ENCODE measurements around the gene ARGLU1.

ARGLU1 gene

DNA sequence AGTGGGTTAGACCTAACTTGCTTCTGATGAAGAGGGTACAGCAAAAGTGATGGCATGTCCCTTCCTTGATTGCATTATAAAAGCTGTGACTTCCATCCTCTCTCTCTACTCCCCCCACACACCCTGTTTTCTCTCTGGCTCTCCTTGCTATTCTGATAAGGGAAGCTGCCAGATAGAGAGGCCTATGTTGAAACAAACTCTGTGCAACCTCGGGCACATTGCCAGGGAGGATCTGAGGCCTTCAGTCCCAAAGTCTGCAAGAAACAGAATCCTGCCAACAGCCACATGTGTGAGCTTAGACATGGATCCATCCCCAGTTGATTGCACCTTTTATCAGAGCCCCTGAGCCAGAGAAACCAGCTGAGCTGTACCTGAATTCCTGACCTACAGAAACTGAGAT lies 44.8 kb upstream of the ARGLU1 start:
- H3K4me2 ChIP-seq (ENCODE audit: low read length): no peak overlapping the region
- H3K9ac ChIP-seq: no peak overlapping the region
- no peak overlapping the region for H2AFZ ChIP-seq
- no peaks in the 10 kb centered on the region for H3K79me2 ChIP-seq
- H3K9me3 ChIP-seq (ENCODE audit: control insufficient read depth, low read length): no peaks in the 10 kb centered on the region
- H3K36me3 ChIP-seq (ENCODE audit: control insufficient read depth, insufficient read depth, low read length): no peaks in the 10 kb centered on the region
- H3K27ac ChIP-seq: no peak overlapping the region
- H3K27me3 ChIP-seq (ENCODE audit: control insufficient read depth, insufficient read depth, low read length): no peaks in the 10 kb centered on the region
- H3K4me1 ChIP-seq: no peaks in the 10 kb centered on the region
- no peak overlapping the region for H3K4me3 ChIP-seq (ENCODE audit: low read depth, low read length)
- TF ChIP-seq, protein P1, sequence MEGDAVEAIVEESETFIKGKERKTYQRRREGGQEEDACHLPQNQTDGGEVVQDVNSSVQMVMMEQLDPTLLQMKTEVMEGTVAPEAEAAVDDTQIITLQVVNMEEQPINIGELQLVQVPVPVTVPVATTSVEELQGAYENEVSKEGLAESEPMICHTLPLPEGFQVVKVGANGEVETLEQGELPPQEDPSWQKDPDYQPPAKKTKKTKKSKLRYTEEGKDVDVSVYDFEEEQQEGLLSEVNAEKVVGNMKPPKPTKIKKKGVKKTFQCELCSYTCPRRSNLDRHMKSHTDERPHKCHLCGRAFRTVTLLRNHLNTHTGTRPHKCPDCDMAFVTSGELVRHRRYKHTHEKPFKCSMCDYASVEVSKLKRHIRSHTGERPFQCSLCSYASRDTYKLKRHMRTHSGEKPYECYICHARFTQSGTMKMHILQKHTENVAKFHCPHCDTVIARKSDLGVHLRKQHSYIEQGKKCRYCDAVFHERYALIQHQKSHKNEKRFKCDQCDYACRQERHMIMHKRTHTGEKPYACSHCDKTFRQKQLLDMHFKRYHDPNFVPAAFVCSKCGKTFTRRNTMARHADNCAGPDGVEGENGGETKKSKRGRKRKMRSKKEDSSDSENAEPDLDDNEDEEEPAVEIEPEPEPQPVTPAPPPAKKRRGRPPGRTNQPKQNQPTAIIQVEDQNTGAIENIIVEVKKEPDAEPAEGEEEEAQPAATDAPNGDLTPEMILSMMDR (IDR thresholded peaks at IDR 0.05): no peak

DNA sequence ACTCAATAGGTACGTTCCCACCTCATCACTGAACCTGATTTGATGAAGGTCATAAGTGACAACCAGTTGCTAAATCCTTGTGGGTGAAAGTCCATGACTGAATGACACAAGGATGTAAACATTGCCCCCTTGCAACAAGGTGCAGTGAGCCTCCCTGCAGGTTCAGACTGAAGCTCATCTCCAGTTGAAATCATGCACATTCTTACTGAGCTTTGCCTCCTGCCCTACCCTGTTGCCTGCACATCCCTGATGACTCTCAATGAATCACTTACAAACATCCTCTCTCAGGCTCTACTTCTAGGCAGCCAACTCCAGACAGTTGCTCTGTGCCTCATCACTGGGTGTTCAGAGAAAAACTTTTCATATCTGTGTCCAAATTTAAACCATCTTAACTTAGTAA lies 42.5 kb upstream of the ARGLU1 start:
- H3K79me2 ChIP-seq: no peaks in the 10 kb centered on the region
- no peaks in the 10 kb centered on the region for H3K4me1 ChIP-seq
- H3K9me3 ChIP-seq (ENCODE audit: control insufficient read depth, low read length): no peaks in the 10 kb centered on the region
- H3K4me2 ChIP-seq (ENCODE audit: low read length): no peak overlapping the region
- no peak overlapping the region for H3K9ac ChIP-seq
- H3K27ac ChIP-seq: no peak overlapping the region
- H2AFZ ChIP-seq: no peak overlapping the region
- H3K27me3 ChIP-seq (ENCODE audit: control insufficient read depth, insufficient read depth, low read length): no peaks in the 10 kb centered on the region
- TF ChIP-seq, protein P1 (IDR thresholded peaks at IDR 0.05): no peak
- no peaks in the 10 kb centered on the region for H3K36me3 ChIP-seq (ENCODE audit: control insufficient read depth, insufficient read depth, low read length)
- H3K4me3 ChIP-seq (ENCODE audit: low read depth, low read length): no peak overlapping the region

DNA sequence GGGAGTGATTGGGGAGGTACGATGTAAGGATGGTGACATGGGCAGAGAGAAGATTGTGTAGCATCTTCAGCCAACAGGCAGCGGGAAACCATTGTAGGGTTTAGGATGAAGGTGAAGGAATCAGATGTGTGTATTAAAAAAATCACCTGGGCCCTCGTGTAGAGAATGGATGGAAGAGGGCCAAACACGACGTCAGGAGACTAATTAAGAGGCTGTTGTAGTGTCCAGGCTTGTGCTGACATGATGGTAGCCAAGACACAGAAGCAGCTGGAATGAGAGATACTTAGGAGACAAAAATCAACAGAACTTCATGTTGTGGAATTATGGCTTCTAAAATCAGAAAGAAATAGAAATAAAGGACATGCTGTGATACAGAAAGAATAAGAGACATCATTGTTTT lies 41.2 kb upstream of the ARGLU1 start:
- Histone ChIP-seq H3K4me2 (ENCODE audit: low read length) (no peak overlapping the region), H3K9me3 (ENCODE audit: control insufficient read depth, low read length) (no peaks in the 10 kb centered on the region), H2AFZ (no peak overlapping the region), H3K4me3 (ENCODE audit: low read depth, low read length) (no peak overlapping the region), H3K27ac (no peak overlapping the region), H3K4me1 (no peaks in the 10 kb centered on the region), H3K36me3 (ENCODE audit: control insufficient read depth, insufficient read depth, low read length) (no peaks in the 10 kb centered on the region), H3K79me2 (no peaks in the 10 kb centered on the region), H3K27me3 (ENCODE audit: control insufficient read depth, insufficient read depth, low read length) (no peaks in the 10 kb centered on the region), H3K9ac (no peak overlapping the region)
- TF ChIP-seq, protein P1 (IDR thresholded peaks at IDR 0.05): no peak

DNA sequence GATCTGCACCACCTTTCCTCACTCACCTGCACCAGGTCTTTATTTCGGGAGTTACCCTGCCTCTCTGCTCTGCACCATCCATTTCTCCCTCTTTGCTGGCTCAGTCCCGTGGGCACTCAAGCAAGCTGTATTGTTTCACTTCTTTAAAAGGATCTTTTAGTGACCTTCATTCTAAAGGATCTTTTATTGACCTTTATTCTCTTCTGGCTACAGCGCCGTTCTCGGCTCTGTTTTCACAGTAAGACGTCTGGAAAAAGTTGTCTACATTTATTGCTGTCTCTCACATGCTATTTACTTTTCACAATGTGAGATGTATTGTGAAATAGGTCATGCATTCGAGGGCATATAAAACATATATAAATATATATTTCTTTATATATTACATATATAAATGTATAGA lies 35.6 kb upstream of the ARGLU1 start:
- Histone ChIP-seq H3K79me2 (no peaks in the 10 kb centered on the region), H3K4me3 (ENCODE audit: low read depth, low read length) (no peak overlapping the region), H3K9ac (no peak overlapping the region), H3K27ac (no peak overlapping the region), H3K27me3 (ENCODE audit: control insufficient read depth, insufficient read depth, low read length) (no peaks in the 10 kb centered on the region), H3K36me3 (ENCODE audit: control insufficient read depth, insufficient read depth, low read length) (no peaks in the 10 kb centered on the region), H3K4me2 (ENCODE audit: low read length) (no peak overlapping the region), H2AFZ (no peak overlapping the region), H3K9me3 (ENCODE audit: control insufficient read depth, low read length) (no peaks in the 10 kb centered on the region), H3K4me1 (no peaks in the 10 kb centered on the region)
- TF ChIP-seq, protein P1 (IDR thresholded peaks at IDR 0.05): no peak

DNA sequence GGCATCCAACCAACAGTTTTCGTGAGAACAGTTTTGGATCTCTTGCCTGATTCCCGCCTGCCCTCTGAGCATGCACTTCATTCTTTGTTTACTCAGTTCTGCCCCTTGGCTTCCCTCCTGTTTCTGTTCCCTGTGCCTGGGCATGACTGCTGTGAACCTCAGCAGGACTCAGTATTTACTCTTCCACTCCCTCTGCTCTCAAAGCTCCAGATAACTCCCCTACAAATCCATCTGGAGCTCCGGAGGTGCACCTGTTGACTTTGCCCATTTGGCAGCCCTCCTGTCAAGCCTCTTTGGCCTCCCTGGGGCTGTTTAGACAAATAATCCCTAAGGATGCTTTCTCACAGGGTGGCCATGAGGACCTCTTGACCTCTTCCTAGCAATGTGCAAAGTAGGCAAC lies 34.2 kb upstream of the ARGLU1 start:
- no peak overlapping the region for H3K27ac ChIP-seq
- H3K9ac ChIP-seq: no peak overlapping the region
- TF ChIP-seq, protein P1 (IDR thresholded peaks at IDR 0.05): no peak
- H3K9me3 ChIP-seq (ENCODE audit: control insufficient read depth, low read length): no peaks in the 10 kb centered on the region
- H3K4me3 ChIP-seq (ENCODE audit: low read depth, low read length): no peak overlapping the region
- H3K4me1 ChIP-seq: no peaks in the 10 kb centered on the region
- H2AFZ ChIP-seq: no peak overlapping the region
- H3K27me3 ChIP-seq (ENCODE audit: control insufficient read depth, insufficient read depth, low read length): no peaks in the 10 kb centered on the region
- no peaks in the 10 kb centered on the region for H3K79me2 ChIP-seq
- H3K36me3 ChIP-seq (ENCODE audit: control insufficient read depth, insufficient read depth, low read length): no peaks in the 10 kb centered on the region
- no peak overlapping the region for H3K4me2 ChIP-seq (ENCODE audit: low read length)
